ENCODE data around the gene TRNAU1AP. TPM values are rescaled to one million over a fixed set of nuclear protein-coding genes. Genes with fewer than 3 reads are reported as not detected.
"Not testable (repeated sequence)": the region's sequence is repeated elsewhere in the genome, so short reads cannot be mapped to it uniquely, and the experiment has no call there.

Gene TRNAU1AP
- total RNA-seq, 1 donor from 2014 or later, result 36.1 TPM

GRCh38 chr1:28538286-28538685 is 14.6 kb upstream of the TRNAU1AP start:
- H3K27ac Mint-ChIP-seq (ENCODE audit: unreplicated experiment), result no peak overlapping the region
- H3K4me3 Mint-ChIP-seq, result peak overlapping the region; percentile 13
- H3K36me3 Mint-ChIP-seq (ENCODE audit: low read depth), result peaks cover 2% of the 10 kb centered on the region
- H3K27me3 Mint-ChIP-seq (ENCODE audit: low read depth), result no peaks in the 10 kb centered on the region
- TF ChIP-seq, protein P1, sequence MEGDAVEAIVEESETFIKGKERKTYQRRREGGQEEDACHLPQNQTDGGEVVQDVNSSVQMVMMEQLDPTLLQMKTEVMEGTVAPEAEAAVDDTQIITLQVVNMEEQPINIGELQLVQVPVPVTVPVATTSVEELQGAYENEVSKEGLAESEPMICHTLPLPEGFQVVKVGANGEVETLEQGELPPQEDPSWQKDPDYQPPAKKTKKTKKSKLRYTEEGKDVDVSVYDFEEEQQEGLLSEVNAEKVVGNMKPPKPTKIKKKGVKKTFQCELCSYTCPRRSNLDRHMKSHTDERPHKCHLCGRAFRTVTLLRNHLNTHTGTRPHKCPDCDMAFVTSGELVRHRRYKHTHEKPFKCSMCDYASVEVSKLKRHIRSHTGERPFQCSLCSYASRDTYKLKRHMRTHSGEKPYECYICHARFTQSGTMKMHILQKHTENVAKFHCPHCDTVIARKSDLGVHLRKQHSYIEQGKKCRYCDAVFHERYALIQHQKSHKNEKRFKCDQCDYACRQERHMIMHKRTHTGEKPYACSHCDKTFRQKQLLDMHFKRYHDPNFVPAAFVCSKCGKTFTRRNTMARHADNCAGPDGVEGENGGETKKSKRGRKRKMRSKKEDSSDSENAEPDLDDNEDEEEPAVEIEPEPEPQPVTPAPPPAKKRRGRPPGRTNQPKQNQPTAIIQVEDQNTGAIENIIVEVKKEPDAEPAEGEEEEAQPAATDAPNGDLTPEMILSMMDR (conservative IDR thresholded peaks at IDR 0.05), result no peak
- no peak for DNase-seq (ENCODE audit: low read depth, low spot score)
- H3K4me1 Mint-ChIP-seq, result no peaks in the 10 kb centered on the region
- H3K9me3 Mint-ChIP-seq, result no peaks in the 10 kb centered on the region

- no peak for DNase-seq (ENCODE audit: low read depth, low spot score)
- Mint-ChIP-seq H3K27ac (ENCODE audit: unreplicated experiment) (no peak overlapping the region), H3K36me3 (ENCODE audit: low read depth) (no peaks in the 10 kb centered on the region), H3K4me1 (no peaks in the 10 kb centered on the region), H3K9me3 (no peaks in the 10 kb centered on the region), H3K27me3 (ENCODE audit: low read depth) (no peaks in the 10 kb centered on the region), H3K4me3 (no peak overlapping the region)
- TF ChIP-seq, protein P1 (conservative IDR thresholded peaks at IDR 0.05), result no peak
Measured at GRCh38 chr1:28540651-28541050, 12.2 kb upstream of the TRNAU1AP start.

DNA sequence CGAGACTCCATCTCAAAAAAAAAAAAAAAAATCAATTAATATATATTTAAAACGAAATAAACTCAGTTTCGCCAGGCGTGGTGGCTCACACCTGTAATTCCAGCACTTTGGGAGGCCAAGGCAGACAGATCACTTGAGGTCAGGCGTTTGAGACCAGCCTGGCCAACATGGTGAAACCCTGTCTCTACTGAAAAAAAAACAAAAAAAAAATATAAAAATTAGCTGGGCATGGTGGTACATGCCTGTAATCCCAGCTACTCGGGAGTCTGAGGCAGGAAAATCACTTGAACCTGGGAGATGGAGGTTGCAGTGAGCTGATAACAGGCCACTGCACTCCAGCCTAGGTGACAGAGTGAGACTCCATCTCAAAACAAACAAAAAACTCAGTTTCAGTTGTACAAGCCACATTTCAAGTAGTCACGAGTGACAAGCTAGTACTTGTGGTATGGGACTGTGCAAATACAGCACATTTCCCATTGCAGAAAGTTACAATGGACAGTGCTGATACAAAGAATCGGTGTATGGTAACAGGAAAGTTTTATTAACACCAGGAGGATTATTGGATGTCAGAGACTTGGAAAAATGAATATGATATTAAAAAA is 11.4 kb upstream of the TRNAU1AP start:
- not testable (repeated sequence) for H3K4me3 Mint-ChIP-seq; H3K27ac Mint-ChIP-seq (ENCODE audit: unreplicated experiment); H3K36me3 Mint-ChIP-seq (ENCODE audit: low read depth); H3K27me3 Mint-ChIP-seq (ENCODE audit: low read depth); H3K9me3 Mint-ChIP-seq; H3K4me1 Mint-ChIP-seq; DNase-seq (ENCODE audit: low read depth, low spot score)

DNA sequence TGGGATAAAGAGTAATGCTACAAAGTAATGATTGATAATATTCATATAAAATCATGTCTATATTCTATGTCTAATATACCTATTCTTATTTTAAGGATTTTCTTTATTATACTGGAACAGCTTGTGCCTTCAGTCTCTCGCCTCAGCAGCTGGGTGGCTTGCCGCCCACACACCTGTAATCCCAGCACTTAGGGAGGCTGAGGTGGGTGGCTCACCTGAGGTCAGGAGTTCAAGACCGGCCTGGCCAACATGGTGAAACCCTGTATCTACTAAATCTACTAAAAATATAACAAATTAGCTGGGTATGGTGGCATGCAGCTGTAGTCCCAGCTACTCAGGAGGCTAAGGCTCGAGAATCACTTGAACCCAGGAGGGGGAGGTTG is 7.6 kb upstream of the TRNAU1AP start:
- H3K36me3 Mint-ChIP-seq (ENCODE audit: low read depth), result no peaks in the 10 kb centered on the region
- TF ChIP-seq, protein P1 (conservative IDR thresholded peaks at IDR 0.05), result no peak
- no peak overlapping the region for H3K27ac Mint-ChIP-seq (ENCODE audit: unreplicated experiment)
- H3K9me3 Mint-ChIP-seq, result no peaks in the 10 kb centered on the region
- H3K27me3 Mint-ChIP-seq (ENCODE audit: low read depth), result no peaks in the 10 kb centered on the region
- H3K4me1 Mint-ChIP-seq, result no peaks in the 10 kb centered on the region
- no peak overlapping the region for H3K4me3 Mint-ChIP-seq
- no peak for DNase-seq (ENCODE audit: low read depth, low spot score)

DNA sequence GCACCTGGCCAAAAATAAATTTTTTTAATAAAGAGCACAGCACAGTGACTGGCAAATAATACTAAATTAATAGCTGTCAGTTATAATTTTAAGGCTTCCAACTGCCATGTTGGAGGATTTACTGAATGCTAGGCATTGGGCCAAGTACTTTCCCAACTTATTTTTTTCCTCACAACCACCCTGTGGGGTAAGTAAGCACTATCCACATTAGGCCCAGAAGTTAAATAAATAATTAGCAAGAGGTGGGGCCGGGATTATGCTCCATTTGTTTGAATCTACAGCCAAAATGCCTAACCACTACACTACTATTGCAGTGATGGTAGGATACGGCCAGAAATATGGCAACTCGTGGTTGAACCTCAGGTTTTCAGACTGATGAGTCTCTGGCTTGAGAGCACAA is 4.6 kb upstream of the TRNAU1AP start:
- H3K27ac Mint-ChIP-seq (ENCODE audit: unreplicated experiment), result no peak overlapping the region
- H3K4me3 Mint-ChIP-seq, result no peak overlapping the region
- H3K9me3 Mint-ChIP-seq, result no peaks in the 10 kb centered on the region
- TF ChIP-seq, protein P1 (conservative IDR thresholded peaks at IDR 0.05), result no peak
- H3K4me1 Mint-ChIP-seq, result peaks cover 10% of the 10 kb centered on the region
- H3K27me3 Mint-ChIP-seq (ENCODE audit: low read depth), result no peaks in the 10 kb centered on the region
- no peaks in the 10 kb centered on the region for H3K36me3 Mint-ChIP-seq (ENCODE audit: low read depth)
- no peak for DNase-seq (ENCODE audit: low read depth, low spot score)

DNA sequence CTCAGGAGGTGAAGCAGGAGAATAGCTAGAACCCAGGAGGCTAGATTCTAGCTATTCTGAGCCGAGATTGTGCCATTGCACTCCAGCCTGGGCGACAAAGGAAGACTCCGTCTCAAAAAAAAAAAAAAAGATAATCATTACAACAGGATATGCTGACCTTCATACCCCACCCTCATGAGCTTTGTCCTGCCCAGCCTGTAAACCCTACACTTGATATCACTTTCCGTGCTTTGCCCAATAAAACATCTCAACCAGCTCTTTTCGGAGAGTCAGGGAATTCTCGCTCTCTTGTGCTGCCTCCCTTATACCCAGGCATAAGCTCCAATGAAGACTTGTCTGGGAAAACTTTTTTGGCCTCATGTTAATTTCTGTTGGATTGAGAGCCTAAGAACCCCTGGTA is 1.5 kb upstream of the TRNAU1AP start:
- Mint-ChIP-seq H3K36me3 (ENCODE audit: low read depth) (no peaks in the 10 kb centered on the region), H3K9me3 (no peaks in the 10 kb centered on the region), H3K27me3 (ENCODE audit: low read depth) (no peaks in the 10 kb centered on the region), H3K27ac (ENCODE audit: unreplicated experiment) (no peak overlapping the region), H3K4me3 (peak overlapping the region; percentile 99), H3K4me1 (peaks cover 20% of the 10 kb centered on the region)
- TF ChIP-seq, protein P1 (conservative IDR thresholded peaks at IDR 0.05), result no peak
- DNase-seq (ENCODE audit: low read depth, low spot score), result no peak
